AG04450 (cell line): ENCODE results near the gene TTC31. TPM values are rescaled to one million over a fixed set of nuclear protein-coding genes. Genes with fewer than 3 reads are reported as not detected.

ENCODE experiments used
- CTCF ChIA-PET: fragments of 300-600, 350-600 bp; formaldehyde crosslinking; extraction: SDS; loops from one replicate; lab custom pipeline; 2022; ENCODE audit warnings: antibody characterized with exemption, inconsistent platforms; lab: Charles Lee
- POLR2A ChIA-PET: fragments of 350-600 bp; formaldehyde crosslinking; extraction: SDS; loops from one replicate; lab custom pipeline; 2021; ENCODE audit warnings: antibody characterized with exemption, inconsistent platforms; lab: Yijun Ruan, JAX
- DNase-seq: peaks from one replicate; pipeline ENCODE4 v3.0.0-alpha.2; 2011; ENCODE audit warnings: low read depth, low spot score
- H3K27ac ChIP-seq: one replicate; pipeline ENCODE4 v1.5.1; 2012; ENCODE audit warnings: low read depth, low read length, control low read depth
- H3K27me3 ChIP-seq: one replicate; pipeline ENCODE4 v1.6.0; 2012; ENCODE audit warnings: low read length; ENCODE audit not compliant: control insufficient read depth, insufficient read depth
- H3K4me3 ChIP-seq: 2 replicates; pipeline ENCODE4 v1.5.1; 2011; ENCODE audit warnings: mild to moderate bottlenecking, low read depth, low read length, control low read depth
- H3K9me3 ChIP-seq: 2 replicates; pipeline ENCODE4 v1.5.1; 2012; ENCODE audit warnings: low read length; ENCODE audit not compliant: control insufficient read depth, insufficient read depth
- polyA plus RNA-seq: library from polyadenylated mRNA; depleted of rRNA; stranded (reverse); fragments of >200 nt; gene quantifications from 2 replicates; pipeline ENCODE4 v1.2.3, GENCODE V29; 2011
- TF ChIP-seq, protein P1 (sequence below): IDR thresholded peaks from 2 replicates; pipeline ENCODE4 v1.5.1; 2011; ENCODE audit warnings: low read depth, low read length, control low read depth, inconsistent platforms

Gene TTC31
- polyA plus RNA-seq, 1 experiment = 16.4 TPM

DNA sequence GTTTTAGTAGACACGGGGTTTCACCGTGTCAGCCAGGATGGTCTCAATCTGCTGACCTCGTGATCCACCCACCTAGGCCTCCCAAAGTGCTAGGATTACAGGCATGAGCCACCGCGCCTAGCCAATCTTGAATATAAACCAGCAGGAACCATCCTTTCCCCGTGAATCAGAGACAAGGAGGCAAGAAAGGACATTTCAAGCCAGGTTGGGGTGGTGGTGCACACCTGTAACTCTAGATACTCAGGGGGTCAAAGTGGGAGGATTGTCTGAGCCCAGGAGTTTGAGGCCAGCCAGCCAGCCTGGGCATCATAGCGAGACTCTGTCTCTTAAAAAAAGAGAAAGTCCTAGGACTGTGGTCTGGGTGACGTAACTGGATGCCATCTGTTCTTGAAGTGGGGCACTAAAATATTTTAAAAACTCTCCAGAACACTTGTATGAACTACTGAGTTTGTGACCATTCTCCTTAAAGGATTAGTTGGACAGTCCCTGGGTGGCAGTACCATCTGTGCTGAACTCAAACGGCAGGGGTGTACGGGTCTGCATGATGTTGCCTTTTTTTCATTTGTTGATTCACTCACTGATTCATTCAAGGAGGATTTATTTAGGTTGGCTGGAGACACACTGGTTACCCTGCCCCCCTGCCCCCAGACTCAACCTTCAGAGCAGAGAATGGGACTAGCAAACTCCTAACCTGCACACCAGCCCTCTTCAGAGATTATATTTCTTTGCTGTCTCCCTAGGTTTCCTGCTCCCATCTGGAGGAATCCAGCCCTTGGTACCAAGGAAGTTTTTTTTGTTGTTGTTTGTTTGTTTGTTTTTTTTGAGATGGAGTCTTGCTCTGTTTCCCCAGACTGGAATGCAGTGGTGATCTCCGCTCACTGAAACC lies 28.5 kb downstream of the TTC31 start:
- TF ChIP-seq, protein P1, sequence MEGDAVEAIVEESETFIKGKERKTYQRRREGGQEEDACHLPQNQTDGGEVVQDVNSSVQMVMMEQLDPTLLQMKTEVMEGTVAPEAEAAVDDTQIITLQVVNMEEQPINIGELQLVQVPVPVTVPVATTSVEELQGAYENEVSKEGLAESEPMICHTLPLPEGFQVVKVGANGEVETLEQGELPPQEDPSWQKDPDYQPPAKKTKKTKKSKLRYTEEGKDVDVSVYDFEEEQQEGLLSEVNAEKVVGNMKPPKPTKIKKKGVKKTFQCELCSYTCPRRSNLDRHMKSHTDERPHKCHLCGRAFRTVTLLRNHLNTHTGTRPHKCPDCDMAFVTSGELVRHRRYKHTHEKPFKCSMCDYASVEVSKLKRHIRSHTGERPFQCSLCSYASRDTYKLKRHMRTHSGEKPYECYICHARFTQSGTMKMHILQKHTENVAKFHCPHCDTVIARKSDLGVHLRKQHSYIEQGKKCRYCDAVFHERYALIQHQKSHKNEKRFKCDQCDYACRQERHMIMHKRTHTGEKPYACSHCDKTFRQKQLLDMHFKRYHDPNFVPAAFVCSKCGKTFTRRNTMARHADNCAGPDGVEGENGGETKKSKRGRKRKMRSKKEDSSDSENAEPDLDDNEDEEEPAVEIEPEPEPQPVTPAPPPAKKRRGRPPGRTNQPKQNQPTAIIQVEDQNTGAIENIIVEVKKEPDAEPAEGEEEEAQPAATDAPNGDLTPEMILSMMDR = no peak
- Histone ChIP-seq H3K4me3 (no peak overlapping the region), H3K27ac (no peak overlapping the region), H3K27me3 (peaks cover 53% of the 10 kb centered on the region), H3K9me3 (peaks cover 15% of the 10 kb centered on the region; the same call in 1 of the 2 replicates)
- CTCF ChIA-PET = no interaction called here
- no peak for DNase-seq
- POLR2A ChIA-PET = interaction anchor here (0.8 kb wide), 1 partner anchor 15 kb away, joined by 8 read pairs; the partner anchor contains the start of gene DQX1

DNA sequence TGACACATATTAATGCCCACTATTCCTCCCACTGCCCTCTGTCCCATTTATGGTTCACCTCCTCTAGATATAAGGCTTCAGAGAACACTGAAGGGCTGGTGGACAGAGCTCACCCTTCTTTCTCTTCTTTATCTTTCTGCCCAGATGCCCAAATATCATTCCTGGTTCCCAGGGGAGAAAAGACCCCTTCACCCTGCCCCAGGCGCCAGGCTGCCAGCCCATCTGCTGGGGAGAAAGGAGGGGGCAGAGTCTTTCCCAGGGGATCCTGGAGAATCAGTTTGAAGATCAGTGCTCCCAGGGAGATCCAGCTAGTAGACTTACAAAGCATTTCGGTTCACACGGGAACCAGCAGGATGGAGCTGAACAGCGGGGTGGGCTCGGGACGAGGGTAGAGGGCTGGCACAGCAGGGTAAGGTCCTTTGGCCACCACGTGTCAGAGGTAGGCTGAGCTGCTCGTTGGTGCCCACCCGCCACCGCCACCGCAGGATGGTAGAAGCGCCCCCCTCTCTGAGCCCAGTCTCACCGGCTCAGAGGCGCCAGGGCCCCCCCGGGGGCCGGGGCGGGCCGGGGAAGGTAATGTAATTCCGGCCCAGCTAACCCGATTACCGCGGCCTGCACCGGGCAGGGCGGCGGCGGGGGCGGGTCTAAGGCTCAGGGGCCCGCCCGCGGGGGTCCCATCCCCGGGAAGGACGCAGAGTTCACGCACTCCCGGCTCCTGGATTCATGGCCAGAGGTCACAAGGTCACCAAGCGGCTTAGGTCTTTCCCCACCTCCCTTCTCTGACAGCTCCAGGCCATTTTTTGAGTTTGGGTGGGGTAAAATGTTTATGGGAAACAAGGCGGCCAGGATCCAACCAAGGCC lies 30.1 kb downstream of the TTC31 start:
- ChIA-PET CTCF (no interaction called here), POLR2A (no interaction called here)
- peaks cover 66% of the 10 kb centered on the region for H3K27me3 ChIP-seq
- no peak overlapping the region for H3K4me3 ChIP-seq
- no peak overlapping the region for H3K27ac ChIP-seq
- TF ChIP-seq, protein P1 = no peak
- H3K9me3 ChIP-seq = peaks cover 18% of the 10 kb centered on the region; the same call in 1 of the 2 replicates
- DNase-seq = no peak

DNA sequence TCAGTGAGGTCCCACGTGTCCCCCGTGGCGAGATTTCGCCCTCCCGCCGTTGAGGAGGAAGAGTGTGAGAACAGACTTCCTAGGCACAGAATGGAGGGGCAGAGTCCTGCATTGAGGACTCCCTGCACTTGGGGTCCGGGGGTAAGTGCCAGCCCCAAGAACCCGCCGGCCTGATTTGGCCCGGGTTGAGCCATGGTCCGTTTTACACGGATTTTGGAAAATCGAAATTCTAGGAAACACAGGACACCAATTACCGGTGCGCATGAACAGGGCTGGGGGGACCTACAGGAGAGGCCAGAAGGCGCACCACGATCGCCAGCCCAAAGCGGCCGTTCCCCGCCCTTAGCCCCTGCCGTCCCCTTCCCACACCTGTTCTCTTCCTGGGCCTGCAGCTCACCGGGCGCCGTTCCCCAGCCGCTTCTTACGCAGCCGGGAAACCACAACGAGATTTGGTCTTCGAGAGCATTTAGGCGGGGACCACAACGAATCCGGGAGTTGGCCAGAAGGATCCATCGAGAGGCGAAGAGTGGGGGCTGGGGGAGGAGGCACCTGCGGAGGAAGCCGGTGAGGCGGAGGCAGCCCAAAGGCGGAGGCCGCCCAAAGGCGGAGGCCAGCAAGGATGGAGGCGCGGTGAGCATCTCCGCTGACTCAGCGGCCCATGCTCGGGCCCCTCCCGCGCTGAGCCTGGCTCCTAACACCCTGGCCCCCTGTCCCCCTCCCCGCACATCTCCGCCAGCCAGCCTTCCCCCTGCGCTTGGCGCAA lies 30.9 kb downstream of the TTC31 start:
- H3K4me3 ChIP-seq = no peak overlapping the region
- ChIA-PET POLR2A (no interaction called here), CTCF (no interaction called here)
- TF ChIP-seq, protein P1 = no peak
- peaks cover 74% of the 10 kb centered on the region for H3K27me3 ChIP-seq
- no peak for DNase-seq
- peaks cover 18% of the 10 kb centered on the region; the same call in 1 of the 2 replicates for H3K9me3 ChIP-seq
- no peak overlapping the region for H3K27ac ChIP-seq

DNA sequence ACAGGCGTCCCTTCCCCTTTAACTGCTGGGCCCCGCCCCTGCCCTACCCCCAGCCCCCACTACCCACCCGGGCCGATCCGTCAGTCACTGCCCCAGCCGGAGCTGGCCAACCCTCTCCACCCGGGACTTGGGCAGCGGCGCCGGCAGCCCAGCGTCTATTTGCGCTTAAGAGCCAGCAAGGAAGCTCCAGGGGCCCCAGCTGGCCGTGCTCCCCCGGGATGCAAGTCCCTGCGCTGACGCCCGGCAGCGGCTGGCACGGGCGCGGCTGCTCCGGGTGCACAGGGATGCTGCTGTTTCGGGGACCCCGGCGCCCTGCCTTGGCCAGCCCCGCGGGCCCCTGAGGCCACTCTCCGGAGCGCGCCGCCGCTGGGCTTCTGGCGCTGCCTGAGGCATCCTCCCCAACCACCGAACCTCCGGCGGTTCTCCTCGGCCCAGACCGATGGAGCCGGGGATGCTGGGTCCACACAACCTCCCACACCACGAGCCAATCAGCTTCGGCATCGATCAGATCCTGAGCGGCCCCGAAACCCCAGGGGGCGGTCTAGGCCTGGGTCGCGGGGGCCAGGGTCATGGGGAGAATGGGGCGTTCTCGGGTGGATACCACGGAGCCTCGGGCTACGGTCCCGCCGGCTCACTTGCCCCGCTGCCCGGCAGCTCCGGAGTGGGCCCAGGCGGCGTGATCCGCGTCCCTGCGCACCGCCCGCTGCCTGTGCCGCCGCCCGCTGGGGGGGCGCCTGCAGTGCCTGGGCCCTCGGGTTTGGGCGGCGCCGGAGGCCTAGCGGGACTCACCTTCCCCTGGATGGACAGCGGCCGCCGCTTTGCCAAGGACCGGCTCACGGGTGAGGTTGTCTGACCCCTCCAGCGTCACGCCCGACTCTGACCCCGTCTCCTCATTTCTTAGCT lies 31.7 kb downstream of the TTC31 start, which contains the start of gene TLX2:
Gene TLX2, plus strand, starts transcription at position 83 of the 903 bp plus-strand sequence. Its CDS starts 357 bp downstream, at position 440.
- CTCF ChIA-PET = no interaction called here
- no peak for DNase-seq

More for the DNA sequence above, 31.7 kb downstream of the TTC31 start, which contains the start of gene TLX2:
- Histone ChIP-seq H3K4me3 (no peak within 1 kb of the TSS), H3K27me3 (peaks cover 83% of the 10 kb centered on the region), H3K9me3 (peaks cover 18% of the 10 kb centered on the region; the same call in 1 of the 2 replicates), H3K27ac (no peak within 1 kb of the TSS)
- POLR2A ChIA-PET = no interaction called here
- TF ChIP-seq, protein P1 = no peak
